ENCODE measurements around the gene ACTRT2. TPM values are rescaled to one million over a fixed set of nuclear protein-coding genes. Genes with fewer than 3 reads are reported as not detected.

Gene ACTRT2
- total RNA-seq, 4 donors from 2014 or later: not detected

GRCh38 chr1:3013371-3014049, 7.8 kb upstream of the ACTRT2 start:
- peaks cover 0 to 9% (median 0%) of the 10 kb centered on the region in 4 donors for H3K9me3 ChIP-seq
- H3K27ac ChIP-seq: no peak overlapping the region
- H3K36me3 ChIP-seq: no peaks in the 10 kb centered on the region
- peaks cover 0 to 40% of the 10 kb centered on the region in 2 donors for H3K27me3 ChIP-seq
- H3K4me3 ChIP-seq: no peak overlapping the region
- TF ChIP-seq EP300 (IDR thresholded peaks at IDR 0.05): no peak
- TF ChIP-seq, protein P1, sequence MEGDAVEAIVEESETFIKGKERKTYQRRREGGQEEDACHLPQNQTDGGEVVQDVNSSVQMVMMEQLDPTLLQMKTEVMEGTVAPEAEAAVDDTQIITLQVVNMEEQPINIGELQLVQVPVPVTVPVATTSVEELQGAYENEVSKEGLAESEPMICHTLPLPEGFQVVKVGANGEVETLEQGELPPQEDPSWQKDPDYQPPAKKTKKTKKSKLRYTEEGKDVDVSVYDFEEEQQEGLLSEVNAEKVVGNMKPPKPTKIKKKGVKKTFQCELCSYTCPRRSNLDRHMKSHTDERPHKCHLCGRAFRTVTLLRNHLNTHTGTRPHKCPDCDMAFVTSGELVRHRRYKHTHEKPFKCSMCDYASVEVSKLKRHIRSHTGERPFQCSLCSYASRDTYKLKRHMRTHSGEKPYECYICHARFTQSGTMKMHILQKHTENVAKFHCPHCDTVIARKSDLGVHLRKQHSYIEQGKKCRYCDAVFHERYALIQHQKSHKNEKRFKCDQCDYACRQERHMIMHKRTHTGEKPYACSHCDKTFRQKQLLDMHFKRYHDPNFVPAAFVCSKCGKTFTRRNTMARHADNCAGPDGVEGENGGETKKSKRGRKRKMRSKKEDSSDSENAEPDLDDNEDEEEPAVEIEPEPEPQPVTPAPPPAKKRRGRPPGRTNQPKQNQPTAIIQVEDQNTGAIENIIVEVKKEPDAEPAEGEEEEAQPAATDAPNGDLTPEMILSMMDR (IDR thresholded peaks at IDR 0.05): no peak
- TF ChIP-seq POLR2A (IDR thresholded peaks at IDR 0.05): no peak
- H3K4me1 ChIP-seq: peaks cover 0 to 19% (median 0%) of the 10 kb centered on the region in 4 donors
- WGBS, 2 donors: 87 to 88% methylated on average over 9 to 15 of the region's 15 CpGs
- DNase-seq (ENCODE audit: low spot score in 2 of 2): no peak

DNA sequence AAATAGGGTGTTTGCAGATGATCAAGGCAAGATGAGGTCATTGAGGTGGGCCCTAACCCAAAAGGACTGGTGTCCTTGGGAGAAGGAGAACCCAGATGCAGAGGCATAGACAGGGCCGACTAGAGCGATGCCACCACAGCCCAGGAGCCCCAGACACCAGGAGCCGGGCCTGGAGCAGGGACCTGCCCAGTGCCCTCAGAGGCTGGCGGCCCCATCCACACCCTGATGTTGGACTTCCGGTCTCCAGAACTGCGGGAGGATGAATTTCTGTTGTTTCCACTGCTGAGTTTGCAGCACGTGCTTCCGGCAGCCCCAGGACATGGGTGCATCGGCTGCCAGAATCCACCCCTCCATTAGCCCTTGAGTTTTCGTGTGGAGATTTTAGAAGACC, 7.2 kb upstream of the ACTRT2 start:
- no peak for TF ChIP-seq EP300 (IDR thresholded peaks at IDR 0.05)
- TF ChIP-seq POLR2A (IDR thresholded peaks at IDR 0.05): no peak
- TF ChIP-seq, protein P1 (IDR thresholded peaks at IDR 0.05): no peak

DNA sequence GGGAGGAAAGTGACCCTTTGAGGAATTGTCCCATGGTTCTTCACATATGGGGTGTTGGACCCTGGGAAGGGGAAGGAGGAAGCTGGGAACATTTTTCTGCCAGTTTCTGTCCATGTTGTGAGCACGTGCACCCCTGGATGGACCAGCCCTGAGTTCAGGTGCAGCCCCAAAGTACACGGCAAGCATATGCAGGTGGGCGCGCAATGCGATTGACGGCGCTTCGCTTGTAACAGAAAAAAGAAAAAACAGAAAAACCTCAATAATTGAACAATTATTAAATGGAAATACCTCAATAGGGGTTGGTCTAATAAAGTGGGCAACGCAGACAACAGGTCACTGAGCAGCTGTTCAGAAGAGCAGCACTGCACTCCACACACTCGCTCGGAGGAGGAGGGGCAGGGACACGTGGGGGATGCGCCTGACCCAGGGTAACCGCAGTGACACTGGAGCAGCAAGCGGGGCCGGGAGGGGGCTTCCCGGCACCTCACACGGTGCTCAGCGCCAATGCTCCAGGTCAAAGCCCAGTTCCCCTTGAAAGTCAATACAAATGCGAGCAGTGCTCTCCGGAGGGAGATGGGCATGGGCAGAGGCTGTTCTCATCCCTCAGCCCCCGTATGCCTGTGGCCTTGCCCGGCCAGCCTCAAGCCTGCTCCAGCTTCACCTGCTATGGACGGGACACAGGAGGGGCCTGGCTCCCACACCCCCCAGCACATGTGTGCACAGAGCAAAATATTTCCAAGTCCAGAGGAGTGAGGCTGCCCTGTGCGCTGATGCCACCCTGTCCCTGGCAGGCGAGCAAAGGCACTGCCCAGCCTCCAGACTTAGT, 6.6 kb upstream of the ACTRT2 start:
- Histone ChIP-seq H3K4me3 (no peak overlapping the region), H3K4me1 (peaks cover 0 to 19% (median 0%) of the 10 kb centered on the region in 4 donors), H3K27me3 (peaks cover 0 to 40% of the 10 kb centered on the region in 2 donors), H3K27ac (no peak overlapping the region), H3K9me3 (no peaks in the 10 kb centered on the region), H3K36me3 (no peaks in the 10 kb centered on the region)
- DNase-seq (ENCODE audit: low spot score in 2 of 2): no peak
- TF ChIP-seq EP300 (IDR thresholded peaks at IDR 0.05) (no peak), POLR2A (IDR thresholded peaks at IDR 0.05) (no peak)
- TF ChIP-seq, protein P1 (IDR thresholded peaks at IDR 0.05): no peak
- WGBS, 2 donors: 74 to 82% methylated on average over 26 of the region's 26 CpGs

More for the DNA sequence above, 7.2 kb upstream of the ACTRT2 start:
- H3K4me3 ChIP-seq: no peak overlapping the region
- peaks cover 0 to 4% (median 0%) of the 10 kb centered on the region in 4 donors for H3K9me3 ChIP-seq
- H3K36me3 ChIP-seq: no peaks in the 10 kb centered on the region
- 81 to 86% methylated on average over 8 to 10 of the region's 10 CpGs for WGBS, 2 donors
- no peak for DNase-seq (ENCODE audit: low spot score in 2 of 2)
- H3K27me3 ChIP-seq: peaks cover 0 to 40% of the 10 kb centered on the region in 2 donors
- H3K27ac ChIP-seq: no peak overlapping the region
- peaks cover 0 to 19% (median 0%) of the 10 kb centered on the region in 4 donors for H3K4me1 ChIP-seq

- no peaks in the 10 kb centered on the region for H3K9me3 ChIP-seq
- TF ChIP-seq, protein P1 (IDR thresholded peaks at IDR 0.05): no peak
- TF ChIP-seq POLR2A (IDR thresholded peaks at IDR 0.05) (no peak), EP300 (IDR thresholded peaks at IDR 0.05) (no peak)
- no peak for DNase-seq (ENCODE audit: low spot score in 2 of 2)
Observed at GRCh38 chr1:3015269-3015635, 6.0 kb upstream of the ACTRT2 start.

GRCh38 chr1:3015744-3016143, 5.5 kb upstream of the ACTRT2 start:
- DNase-seq (ENCODE audit: low spot score in 2 of 2): no peak

More at GRCh38 chr1:3015269-3015635, 6.0 kb upstream of the ACTRT2 start:
- H3K27ac ChIP-seq: no peak overlapping the region
- H3K27me3 ChIP-seq: peaks cover 0 to 40% of the 10 kb centered on the region in 2 donors
- H3K36me3 ChIP-seq: no peaks in the 10 kb centered on the region
- WGBS, 2 donors: 81% methylated on average over 7 of the region's 10 CpGs; no CpG with 5 or more reads in 1 of the 2 donors
- no peak overlapping the region for H3K4me3 ChIP-seq
- peaks cover 0 to 19% (median 0%) of the 10 kb centered on the region in 4 donors for H3K4me1 ChIP-seq

More at GRCh38 chr1:3015744-3016143, 5.5 kb upstream of the ACTRT2 start:
- Histone ChIP-seq H3K9me3 (no peaks in the 10 kb centered on the region), H3K27ac (no peak overlapping the region), H3K36me3 (no peaks in the 10 kb centered on the region), H3K27me3 (peaks cover 0 to 40% of the 10 kb centered on the region in 2 donors), H3K4me1 (peaks cover 0 to 19% (median 0%) of the 10 kb centered on the region in 4 donors), H3K4me3 (no peak overlapping the region)
- no peak for TF ChIP-seq EP300 (IDR thresholded peaks at IDR 0.05)
- TF ChIP-seq, protein P1 (IDR thresholded peaks at IDR 0.05): no peak
- TF ChIP-seq POLR2A (IDR thresholded peaks at IDR 0.05): no peak
- WGBS, 2 donors: 83 to 100% methylated on average over 3 to 5 of the region's 5 CpGs
